Fibroblast of lung (primary cell): ENCODE results near the gene IQSEC3.
"Not testable (repeated sequence)": the region's sequence is repeated elsewhere in the genome, so short reads cannot be mapped to it uniquely, and the experiment has no call there.

Source experiments
- EZH2 ChIP-seq: IDR thresholded peaks from 2 replicates; pipeline ENCODE4 v1.5.1; 2012; ENCODE audit warnings: low read length, control low read depth, mild to moderate bottlenecking; ENCODE audit errors: missing control alignments
- TF ChIP-seq, protein P1 (sequence below), 2 donors: IDR thresholded peaks in 1 of 2; conservative IDR thresholded peaks in 1 of 2; 1 replicate in 1 of 2; 2 replicates in 1 of 2; pipeline ENCODE4 v1.5.1; 2011 to 2012; ENCODE audit warnings: low read length in 2 of 2, control low read depth in 1 of 2, inconsistent platforms in 1 of 2, low read depth in 1 of 2, mild to moderate bottlenecking in 1 of 2

DNA sequence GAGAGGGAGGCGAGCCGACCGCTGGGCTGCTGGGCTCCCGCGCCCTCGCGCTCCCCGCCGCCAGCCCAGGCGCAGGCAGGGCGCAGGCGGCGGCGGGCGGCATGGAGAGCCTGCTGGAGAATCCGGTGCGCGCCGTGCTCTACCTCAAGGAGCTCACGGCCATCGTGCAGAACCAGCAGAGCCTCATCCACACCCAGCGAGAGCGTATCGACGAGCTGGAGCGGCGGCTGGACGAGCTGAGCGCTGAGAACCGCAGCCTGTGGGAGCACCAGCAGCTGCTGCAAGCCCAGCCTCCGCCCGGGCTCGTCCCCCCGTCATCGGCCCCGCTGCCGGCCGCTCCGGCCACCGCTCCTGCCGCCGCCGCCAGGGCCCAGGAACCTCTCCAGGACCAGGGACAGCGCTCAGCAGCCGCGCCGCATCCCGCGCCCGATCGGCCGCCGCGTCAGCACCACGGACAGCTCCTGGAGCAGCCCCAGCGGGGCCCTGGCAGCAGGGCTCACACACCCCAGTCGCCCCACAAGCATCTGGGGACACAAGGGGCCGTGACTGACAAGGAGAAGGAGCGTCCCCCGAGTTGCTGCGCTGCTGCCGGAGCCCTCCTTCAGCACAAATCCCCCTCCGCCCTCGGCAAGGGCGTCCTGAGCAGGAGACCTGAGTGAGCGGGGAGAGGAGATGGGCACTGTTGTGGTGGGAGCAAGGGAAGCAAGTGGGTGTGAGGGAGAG is 376 bp downstream of the IQSEC3 start:
- TF ChIP-seq, protein P1, sequence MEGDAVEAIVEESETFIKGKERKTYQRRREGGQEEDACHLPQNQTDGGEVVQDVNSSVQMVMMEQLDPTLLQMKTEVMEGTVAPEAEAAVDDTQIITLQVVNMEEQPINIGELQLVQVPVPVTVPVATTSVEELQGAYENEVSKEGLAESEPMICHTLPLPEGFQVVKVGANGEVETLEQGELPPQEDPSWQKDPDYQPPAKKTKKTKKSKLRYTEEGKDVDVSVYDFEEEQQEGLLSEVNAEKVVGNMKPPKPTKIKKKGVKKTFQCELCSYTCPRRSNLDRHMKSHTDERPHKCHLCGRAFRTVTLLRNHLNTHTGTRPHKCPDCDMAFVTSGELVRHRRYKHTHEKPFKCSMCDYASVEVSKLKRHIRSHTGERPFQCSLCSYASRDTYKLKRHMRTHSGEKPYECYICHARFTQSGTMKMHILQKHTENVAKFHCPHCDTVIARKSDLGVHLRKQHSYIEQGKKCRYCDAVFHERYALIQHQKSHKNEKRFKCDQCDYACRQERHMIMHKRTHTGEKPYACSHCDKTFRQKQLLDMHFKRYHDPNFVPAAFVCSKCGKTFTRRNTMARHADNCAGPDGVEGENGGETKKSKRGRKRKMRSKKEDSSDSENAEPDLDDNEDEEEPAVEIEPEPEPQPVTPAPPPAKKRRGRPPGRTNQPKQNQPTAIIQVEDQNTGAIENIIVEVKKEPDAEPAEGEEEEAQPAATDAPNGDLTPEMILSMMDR (conservative IDR thresholded peaks at IDR 0.05 in 1 of 2, IDR thresholded peaks at IDR 0.05 in 1 of 2; ENCODE audit: low read depth in 1 of 2, low read length in 2 of 2), result not testable (repeated sequence)
- TF ChIP-seq EZH2, result not testable (repeated sequence)
